GM21786 (cell line): Measurements from ENCODE around the gene SMARCD3.

ENCODE experiments used
- ATAC-seq: cut with Tn5 transposase; IDR thresholded peaks from one replicate; pipeline ENCODE4 v1.9.1; 2021; ENCODE audit not compliant: unreplicated experiment

SMARCD3 gene

GRCh38 chr7:151272877-151273276 lies 24.4 kb upstream of the SMARCD3 start:
- ATAC-seq, result no peak

- ATAC-seq, result no peak
Observed at GRCh38 chr7:151272405-151272804, 23.9 kb upstream of the SMARCD3 start.

DNA sequence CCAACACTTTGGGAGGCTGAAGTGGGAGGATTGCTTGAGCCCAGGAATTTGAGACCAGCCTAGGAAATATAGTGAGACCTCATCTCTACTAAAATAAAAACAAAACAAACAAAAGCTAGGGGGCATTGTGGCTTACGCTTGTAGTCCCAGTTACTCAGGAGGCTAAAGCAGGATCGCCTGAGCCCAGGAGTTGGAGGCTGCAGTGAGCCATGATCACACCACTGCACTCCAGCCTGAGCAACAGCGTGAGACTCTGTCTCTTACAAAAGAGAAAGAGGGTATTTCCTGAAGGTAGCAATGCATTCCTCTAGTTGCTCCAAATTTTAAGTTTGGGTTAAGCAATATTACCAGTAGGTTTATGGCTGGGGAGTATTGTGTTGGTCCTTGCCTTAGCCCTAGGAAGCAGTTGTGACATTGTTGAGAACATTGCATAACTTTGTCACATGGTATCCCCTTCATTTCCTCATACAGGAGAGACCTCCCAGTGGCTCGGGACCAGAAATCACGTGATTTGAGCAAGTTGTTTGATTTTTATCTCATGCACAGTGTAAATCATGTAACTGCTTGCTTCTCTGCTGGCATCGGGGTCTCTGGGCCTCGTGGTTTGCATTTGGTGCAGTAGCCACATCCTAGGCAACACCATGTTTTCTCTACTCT lies 23.3 kb upstream of the SMARCD3 start:
- no peak for ATAC-seq

GRCh38 chr7:151269511-151269910 lies 21.0 kb upstream of the SMARCD3 start:
- ATAC-seq, result no peak

DNA sequence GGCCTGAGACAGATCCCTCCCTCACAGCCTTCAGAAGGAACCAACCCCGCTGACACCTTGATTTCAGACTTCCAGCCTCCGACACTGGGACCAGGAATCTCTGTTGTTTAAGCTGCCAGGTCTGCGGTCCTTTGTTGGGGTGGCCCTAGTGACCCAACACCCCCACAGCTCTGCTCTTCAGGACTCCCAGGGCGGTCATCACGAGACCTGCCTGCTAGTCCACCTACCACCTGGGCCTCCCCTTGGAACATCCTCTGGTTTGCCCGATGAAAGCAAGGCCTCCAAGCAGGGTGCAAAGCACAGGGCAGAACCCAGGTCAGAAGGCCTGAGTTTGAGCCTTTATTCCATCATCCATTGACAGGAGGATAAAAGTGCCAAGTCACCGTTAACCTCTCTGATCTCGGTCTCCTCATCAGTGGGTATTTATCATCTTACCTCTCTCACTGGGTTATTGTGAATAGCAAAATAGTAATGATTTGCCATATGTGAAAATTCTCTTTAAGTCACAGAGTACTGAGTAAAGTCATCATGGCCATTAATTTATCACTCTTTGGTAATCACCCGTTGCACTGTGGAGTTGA lies 16.9 kb upstream of the SMARCD3 start:
- no peak for ATAC-seq

DNA sequence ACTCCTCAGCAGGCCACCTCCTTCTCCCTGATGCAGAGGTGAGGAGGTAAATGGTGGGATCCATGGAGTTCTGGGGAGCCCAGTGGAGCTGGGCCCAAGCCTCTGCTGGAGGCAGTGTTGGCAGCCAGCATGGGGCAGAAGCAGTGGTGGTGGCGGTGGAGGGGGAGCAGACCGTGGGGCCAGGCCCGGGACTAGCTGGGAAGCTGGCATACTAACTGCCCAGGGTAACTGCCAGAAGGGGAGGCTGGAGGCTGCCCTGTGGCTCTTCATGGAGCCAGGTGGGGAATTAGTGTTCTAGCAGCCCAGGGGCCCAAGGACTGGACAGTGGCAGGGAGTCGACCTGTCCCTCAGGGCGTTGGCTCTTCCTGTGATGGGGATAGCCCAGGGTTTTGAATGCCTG lies 16.1 kb upstream of the SMARCD3 start:
- no peak for ATAC-seq

DNA sequence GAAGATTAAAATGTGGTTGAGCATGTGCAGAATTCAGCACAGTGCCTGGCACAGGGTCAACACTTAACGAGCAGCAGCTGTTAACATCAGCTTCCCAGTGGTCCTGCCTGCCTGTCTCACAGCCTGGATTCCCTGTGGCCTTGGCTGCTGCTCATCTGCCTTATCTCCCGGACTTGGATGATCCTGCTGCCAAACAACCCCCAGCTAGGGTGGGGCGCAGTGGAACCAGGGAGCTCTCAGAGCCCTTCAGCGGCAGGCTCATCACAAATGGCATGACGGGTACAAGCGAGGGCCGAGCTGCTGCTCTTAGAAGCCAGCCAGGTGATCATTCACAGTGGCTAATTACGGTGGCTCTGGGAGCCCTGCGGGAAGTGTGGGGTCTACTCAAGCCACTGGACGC lies 13.0 kb upstream of the SMARCD3 start:
- no peak for ATAC-seq

- no peak for ATAC-seq
Observed at GRCh38 chr7:151260883-151261282, 12.4 kb upstream of the SMARCD3 start.

GRCh38 chr7:151260471-151260870 lies 12.0 kb upstream of the SMARCD3 start:
- ATAC-seq, result no peak

DNA sequence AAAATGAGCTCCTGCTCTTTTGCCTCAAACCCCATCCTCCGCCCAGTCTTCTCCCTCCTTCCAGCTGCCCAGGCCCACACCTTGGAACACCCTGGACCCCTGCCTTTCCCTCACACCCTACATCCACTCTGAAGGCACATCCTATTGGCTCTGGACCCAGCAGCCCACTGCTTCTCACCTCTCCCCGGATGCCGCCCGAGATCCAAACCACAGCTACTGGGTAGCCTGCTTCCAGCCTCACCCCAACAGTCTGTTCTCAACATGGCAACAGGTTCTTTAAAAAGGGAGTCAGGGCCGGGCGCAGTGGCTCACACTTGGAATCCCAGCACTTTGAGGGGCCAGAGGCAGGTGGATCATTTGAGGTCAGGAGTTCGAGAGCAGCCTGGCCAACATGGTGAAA lies 9.5 kb upstream of the SMARCD3 start:
- ATAC-seq, result no peak

DNA sequence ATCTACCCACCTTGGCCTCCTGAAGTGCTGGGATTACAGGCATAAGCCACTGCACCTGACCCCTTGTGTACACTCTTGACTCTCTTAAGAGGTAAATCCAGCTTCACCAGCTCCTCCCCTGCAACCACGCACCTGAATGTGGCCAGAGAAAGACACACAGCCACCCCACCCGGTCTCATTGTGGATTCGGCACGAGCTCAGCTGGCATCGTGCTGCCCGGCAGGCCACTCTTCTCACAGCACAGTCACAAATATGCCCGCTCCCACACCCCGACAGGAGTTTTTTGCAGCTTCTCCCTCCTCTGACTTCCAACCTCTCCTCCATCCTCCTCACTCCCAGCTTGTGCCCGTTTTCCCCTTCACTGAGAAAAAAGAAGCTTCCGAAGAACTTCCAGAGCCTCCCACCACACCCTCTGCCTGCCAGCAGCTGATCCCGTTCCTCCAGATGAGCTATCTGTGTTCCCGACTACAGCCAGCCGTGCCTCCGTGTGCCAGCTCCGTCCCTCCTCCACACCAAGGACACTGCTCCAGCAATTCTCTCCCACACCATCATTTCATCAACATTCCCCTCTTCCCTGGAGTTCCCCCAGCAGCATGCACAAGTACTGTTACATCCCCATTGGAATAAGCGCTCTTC lies 8.0 kb upstream of the SMARCD3 start:
- ATAC-seq, result no peak

DNA sequence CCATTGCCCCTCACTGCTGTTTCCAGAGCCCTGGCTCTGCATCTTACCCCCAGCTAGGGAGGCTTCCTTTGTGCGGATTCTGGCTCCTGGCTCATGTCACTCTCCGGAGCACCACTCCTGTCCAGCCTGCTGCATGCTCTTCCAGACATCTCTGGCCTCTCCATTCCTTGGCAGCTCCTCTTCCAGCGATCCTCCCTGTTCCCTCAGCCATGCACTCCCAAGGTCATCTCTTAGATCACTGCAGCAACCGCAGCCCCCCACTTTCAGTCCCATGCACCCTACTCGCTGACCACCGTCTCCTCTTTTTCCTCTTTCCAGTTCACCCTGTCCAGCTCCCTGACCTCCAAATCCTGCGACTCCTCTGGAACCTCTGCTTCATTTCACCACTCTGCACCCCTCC lies 6.9 kb upstream of the SMARCD3 start:
- no peak for ATAC-seq

DNA sequence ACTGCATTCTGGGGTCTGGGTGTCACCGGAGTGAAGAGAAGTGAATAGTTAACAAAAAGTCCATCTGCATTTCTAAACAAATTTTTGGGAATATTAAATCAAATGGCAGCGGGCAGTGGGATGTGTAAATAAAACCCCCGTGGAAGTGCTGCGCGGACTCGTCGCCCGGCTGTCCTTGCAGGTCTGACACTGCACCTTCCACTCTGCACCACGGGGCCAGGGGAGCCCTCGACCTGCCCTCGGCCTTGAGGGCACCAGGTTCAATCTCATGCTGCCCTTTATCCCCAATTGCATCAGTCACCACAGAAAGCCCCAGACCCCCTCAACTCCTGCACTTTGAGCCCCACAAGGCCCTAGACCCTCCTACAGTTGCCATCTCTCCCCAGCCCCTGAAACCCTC lies 6.4 kb upstream of the SMARCD3 start:
- no peak for ATAC-seq

DNA sequence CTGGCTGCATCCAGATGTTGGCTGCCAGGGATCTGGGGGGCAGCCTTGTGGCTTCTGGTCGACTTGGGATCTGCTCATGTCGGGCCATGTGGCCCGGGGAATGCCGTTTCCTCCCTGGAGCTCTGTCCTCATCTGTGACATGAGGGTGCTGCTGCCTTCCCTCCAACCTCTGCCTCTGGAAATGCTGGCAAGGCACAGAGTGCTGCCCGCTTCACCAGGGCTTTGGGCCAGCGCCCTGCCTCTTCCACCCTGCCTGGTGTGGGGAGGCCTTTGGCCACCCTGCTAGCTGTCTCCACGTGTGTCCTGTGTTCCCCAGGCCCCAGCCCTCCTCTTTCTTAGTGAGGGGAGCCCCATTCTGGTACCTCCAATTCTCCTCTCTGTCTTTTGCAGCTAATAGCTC lies 5.8 kb upstream of the SMARCD3 start:
- ATAC-seq, result no peak

GRCh38 chr7:151252961-151253711 lies 4.6 kb upstream of the SMARCD3 start:
- no peak for ATAC-seq

- no peak for ATAC-seq
Observed at GRCh38 chr7:151252561-151252835, 4.0 kb upstream of the SMARCD3 start.

DNA sequence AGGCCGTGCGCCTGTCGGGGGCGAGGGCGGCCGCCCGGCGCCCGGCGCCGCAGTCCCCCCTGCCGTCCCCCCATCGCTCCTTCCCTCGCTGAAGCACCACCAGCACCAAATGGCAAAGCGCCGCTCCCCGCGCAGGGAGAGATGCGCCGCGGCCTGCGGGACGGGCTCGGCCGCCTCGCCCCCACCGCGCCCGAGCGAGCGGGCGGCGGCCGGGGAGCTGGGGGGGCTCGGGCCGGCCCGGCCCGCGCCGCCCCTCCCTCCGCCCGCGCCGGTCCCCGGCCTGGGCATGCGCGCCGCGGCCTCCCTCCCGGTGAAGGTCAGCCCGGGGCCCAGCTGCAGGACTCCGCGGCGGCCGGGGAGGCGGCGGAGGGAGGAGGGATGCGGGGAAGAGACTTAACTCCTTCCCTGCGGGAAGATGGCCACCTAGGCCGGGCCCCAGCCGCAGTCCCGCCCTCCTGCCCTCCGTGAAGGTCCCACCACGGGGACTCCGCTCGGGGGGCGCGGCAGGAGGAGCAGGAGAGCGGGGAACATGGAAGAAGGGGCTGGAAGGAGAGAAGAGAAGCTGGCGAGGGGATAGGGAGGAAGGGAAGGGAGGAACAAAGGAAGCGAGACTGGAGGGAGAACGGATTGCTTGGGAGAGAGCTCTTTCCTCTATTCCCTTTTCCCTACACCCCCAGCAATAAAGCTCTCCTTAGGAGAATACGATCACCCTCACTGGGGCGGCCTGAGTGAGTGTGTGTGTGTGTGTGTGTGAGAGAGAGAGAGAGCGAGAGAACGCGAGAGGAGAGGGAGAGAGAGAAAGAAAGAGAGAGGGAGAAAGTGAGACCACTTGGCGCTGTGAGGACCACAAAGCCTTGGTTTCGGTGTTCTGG lies 3.4 kb upstream of the SMARCD3 start:
- ATAC-seq, result no peak

GRCh38 chr7:151251328-151251688 lies 2.8 kb upstream of the SMARCD3 start:
- no peak for ATAC-seq

DNA sequence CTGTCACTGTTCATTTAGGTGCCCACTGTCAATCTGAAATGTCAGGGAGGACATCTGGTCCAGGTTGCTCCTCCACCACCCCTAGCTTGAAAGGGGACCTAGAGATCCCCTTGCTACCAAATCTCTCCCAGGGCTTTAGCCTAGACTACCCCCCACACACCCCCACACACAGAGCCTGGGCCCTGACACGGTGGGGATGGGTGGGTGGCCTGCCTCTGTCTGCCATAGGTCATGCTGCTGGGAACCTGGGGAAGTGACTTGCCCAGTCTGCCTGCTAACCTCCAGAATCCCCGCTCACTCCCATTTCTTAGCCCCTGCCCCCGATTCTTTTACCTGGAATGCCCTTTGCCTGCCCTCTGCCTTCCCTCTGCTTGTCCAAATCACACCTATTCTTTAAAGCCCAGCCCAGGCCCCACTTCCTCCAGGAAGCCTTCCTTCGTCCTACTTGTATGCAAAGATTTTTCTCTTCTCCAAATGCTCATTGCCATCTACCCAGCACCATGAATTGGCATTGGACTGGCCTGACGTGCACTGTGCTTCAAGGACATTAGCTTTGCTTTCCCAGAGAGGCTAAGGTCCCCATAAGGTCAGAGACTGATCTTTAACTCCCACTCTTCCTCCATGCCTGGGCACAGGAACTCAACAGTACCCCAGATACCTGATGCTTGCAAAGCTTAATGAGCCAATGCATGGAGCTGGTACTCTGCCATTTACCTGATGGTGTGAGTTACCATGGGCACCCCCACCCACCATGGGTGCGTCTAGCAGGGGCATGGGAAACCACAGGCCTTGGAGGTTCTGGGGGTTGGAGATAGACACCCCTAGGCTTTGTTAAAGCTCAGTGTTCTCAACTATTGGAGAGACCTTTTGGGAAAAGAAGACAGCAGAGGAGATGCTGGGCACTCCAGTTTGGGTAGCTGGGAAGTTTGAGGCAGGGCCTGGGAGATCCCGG lies 2.0 kb upstream of the SMARCD3 start:
- ATAC-seq, result no peak

DNA sequence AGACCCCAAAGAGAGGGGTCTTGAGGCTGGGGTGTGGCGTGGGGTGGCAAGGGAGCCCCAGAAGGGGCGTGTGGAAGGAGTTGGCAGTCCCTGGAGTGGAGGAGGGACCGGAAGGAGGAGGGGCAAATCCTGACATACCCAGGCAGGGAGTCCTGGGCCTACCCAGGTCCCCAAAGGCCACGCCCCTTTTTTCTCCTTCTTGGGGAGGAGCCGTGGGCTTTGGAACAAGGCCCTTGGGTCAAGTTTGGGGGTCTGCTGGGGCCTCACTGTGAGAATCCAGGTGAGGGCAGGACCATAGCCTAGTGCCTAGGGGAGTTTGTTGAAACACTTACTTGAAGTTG lies 1.2 kb upstream of the SMARCD3 start:
- ATAC-seq, result no peak
